Left hindlimb (tissue), 1 donor: Measurements from ENCODE around the gene NUDT9.
A peak's percentile ranks its signal among the peaks of the same experiment; 100 is the strongest.
"Not testable (repeated sequence)": the region's sequence is repeated elsewhere in the genome, so short reads cannot be mapped to it uniquely, and the experiment has no call there.

Source experiments
- DNase-seq: peaks from one replicate; pipeline ENCODE4 v3.0.0-alpha.2; 2018

NUDT9 gene

GRCh38 chr4:87422104-87423052 is at the start of gene NUDT9:
Gene NUDT9 (plus strand): TSS chr4:87422573. CDS start chr4:87422906, 333 bp downstream.
- DNase-seq = peak; percentile 96

- no peak for DNase-seq
Measured at GRCh38 chr4:87375719-87376291, 46.6 kb upstream of the NUDT9 start.

DNA sequence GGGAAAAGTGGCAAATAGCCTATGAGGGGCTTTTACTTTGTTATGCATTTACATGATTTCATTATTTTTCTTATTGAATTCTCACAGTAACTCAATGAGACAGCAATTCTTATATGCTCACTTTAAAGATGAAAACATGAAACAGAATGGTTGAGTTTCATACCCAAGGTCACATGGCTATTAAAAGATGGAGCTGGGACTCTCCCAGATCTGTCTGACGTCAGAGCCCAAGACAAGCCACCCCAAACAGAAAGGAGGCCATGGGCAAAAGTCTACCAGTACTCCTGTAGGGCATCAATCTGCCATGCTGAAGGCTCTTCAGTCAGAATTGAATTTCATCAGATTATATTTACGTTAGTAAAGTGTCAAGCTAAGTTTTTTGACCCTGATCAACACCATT is 44.6 kb upstream of the NUDT9 start:
- no peak for DNase-seq

DNA sequence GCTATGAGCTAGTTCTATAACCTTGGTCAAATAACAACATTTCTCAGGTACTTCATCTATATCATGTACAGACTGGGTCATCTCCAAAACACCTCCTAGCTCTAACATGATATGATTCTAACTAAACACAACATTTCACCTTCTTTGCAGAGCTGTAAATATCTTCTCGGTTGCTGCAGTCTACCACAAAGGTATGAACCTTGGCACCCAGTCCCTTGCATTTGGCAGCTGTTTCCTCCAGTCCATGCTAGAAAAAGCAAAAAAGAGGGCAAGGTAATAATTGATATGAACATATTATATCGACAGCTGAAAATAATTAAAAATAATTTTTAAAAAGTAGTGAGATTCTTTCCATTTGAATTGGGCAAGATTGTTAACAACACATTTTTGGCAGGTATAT is 40.3 kb upstream of the NUDT9 start:
- DNase-seq = no peak

- DNase-seq = no peak
Measured at GRCh38 chr4:87382931-87383330, 39.4 kb upstream of the NUDT9 start.

- not testable (repeated sequence) for DNase-seq
Measured at GRCh38 chr4:87384466-87385132, 37.8 kb upstream of the NUDT9 start.

DNA sequence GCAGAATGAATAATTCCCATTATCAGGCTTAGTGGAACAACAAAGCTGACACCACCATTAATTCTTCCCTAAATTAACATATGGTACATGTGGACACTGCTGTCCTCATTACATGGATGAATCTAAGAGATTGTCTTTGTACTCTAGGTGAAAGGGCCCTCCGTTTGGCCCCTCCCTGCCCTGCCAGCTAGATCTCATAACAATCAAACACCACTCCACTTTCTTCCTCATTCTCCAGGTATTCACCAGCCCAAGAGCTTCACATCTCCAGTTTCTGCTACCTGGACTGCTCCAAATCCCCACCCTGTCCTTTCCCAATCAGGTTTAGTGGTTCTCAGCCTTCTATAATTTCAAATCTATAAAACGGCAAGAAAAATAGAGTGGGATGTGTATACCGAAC is 35.1 kb upstream of the NUDT9 start:
- no peak for DNase-seq

DNA sequence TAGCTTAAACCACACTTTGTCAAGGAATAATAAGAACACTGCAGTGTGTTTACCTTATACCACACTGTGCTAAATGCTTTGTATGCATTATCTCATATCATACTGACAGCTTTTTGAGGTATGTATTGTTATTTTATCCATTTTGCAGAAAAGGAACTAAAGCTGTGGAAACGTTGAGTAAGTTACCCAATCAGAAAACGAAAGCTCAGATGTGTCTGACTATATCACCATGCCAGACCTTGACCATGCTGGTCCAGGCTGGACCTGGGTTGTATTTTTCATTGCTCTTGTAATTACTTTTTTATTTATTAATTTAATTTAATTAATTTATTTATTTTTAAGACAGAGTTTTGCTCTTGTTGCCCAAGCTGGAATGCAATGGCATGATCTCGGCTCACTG is 33.5 kb upstream of the NUDT9 start:
- DNase-seq = no peak

- not testable (repeated sequence) for DNase-seq
Measured at GRCh38 chr4:87390055-87390454, 32.3 kb upstream of the NUDT9 start.

DNA sequence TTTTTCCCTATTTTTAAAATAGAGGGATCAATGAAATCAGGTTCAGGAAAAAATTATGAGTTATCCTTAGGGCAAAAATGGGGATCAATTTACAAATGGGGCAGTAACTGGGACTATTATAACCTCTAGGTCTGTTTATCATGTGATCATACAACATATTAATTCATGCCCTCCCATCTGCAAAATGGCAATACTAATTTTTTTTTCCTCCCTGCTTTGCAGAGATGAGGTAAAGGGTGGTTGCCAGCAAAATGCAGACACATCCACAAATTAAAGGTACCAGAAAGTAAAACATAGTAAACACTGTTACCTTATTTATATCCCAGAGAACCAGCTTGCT is 31.9 kb upstream of the NUDT9 start:
- no peak for DNase-seq

DNA sequence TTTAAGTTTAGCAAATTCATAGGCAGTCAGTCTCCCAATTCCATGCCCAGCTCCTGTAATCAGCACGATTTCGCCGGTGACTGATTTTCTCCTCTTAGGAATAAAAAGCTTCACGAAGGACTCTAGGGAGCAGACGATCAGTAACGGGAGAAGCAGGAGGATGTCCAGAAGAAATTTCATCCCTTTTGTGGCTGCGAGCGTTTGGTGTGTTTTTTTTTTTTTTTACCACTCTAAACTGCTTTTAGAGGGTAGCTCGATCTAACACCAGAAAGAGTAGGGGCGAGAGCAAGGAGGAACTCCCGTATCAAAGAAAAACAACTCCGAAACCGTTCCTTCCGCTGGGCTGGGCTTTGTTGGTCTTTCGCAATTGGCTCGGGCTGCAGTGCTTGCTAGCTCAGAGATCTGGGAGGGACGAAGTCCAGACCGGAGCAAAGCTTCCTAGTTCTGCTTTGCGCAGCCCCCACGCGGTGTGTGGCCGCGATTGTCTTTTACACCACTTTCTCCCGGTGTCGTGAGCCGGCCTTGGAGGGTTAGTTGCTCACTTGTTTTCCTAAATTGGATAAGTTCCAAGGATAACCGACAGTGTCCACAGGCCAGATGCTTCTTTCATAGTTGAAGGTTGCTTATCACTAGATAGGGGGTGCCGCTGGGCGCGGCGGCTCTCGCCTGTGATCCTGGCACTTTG is 31.3 kb upstream of the NUDT9 start, which contains the start of gene HSD17B11:
Gene HSD17B11 (minus strand): TSS at position 298 of the 685 bp plus-strand sequence. CDS start 118 bp downstream, at position 180.
- DNase-seq = peak; percentile 90

GRCh38 chr4:87391576-87392054 is 30.8 kb upstream of the NUDT9 start:
- no peak for DNase-seq

DNA sequence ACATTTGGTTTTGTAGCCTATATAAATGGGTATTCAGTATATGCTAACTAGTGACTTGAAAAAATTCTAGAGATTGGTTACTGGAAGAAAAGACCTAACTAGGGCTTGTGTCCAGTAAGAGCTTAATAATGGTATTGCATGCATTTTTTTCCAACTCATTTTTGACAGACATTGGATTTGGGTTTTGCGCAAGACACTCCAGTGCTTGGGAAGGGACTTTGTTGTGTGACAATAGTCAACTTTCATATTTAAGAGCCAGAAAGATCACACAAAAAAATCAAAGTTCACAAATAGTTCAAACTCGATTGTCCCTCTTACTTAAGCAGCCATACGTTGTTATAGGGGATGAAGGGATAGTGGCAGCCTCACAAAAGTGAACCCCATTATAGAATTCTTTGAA is 30.2 kb upstream of the NUDT9 start:
- DNase-seq = no peak

- DNase-seq = not testable (repeated sequence)
Measured at GRCh38 chr4:87395073-87395472, 27.3 kb upstream of the NUDT9 start.

- DNase-seq = not testable (repeated sequence)
Measured at GRCh38 chr4:87395851-87396250, 26.5 kb upstream of the NUDT9 start.

DNA sequence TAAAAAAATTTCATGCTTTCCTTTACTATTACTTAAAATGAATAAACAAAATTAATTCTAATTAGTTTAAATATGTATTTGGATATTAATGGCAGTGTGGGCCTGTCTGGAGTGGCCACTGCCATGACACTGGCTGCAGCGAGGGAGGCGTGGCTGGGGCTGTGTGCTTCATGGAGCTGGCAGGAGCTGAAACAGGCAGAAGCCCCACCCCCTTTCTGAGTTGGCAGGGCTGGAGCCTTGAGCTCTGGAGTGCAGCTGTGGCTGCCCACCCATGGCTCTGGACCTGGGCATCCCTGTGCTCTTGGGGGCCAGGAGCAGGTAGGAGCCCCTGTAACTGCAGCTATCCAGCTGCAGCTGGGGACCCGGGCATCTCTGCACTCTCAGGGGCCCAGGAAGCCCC is 23.2 kb upstream of the NUDT9 start:
- no peak for DNase-seq

- no peak for DNase-seq
Measured at GRCh38 chr4:87399954-87400353, 22.4 kb upstream of the NUDT9 start.

DNA sequence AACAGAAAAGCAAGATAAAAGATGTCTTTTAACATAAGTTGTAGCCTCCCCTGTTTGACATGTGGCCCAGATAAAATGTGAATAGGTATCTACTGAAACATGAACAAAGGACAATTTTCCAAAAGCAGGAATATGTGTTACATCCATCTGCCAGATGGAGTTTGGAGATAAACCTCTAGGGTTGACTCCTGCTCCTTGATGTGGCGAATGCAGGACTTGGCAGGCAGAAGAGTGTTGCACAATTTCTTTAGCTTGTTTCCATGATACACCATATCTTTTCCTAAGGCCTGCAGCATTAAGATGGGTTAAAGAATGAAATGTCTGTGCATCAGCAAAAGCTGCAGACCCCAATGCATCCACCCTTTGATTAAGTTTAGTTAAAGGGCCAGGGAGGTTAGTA is 18.6 kb upstream of the NUDT9 start:
- not testable (repeated sequence) for DNase-seq

DNA sequence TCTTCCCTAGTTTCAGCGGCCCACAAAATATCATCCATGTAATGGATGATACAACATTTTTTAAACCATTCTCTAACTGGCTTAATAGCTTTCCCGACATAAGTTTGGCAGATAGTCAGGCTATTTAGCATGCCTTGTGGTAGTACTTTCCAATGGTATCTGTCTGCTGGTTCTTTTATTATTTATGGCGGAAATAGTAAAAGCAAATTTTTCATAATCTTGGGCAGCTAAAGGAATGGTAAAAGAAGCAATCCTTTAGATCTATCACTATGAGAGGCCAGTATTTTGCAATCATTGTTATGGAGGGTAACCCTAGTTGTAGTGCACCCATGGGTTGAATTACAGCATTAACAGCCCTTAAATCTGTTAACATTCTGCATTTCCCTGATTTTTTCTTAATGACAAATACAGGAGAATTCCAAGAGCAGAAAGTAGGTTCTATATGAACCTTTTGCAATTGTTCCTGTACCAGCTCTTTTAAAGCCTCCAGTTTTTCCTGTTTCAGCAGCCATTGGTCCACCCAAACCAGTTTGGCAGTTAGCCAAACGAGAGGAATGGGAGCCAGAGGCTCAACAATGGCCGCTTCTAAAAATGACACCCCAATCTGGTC is 17.1 kb upstream of the NUDT9 start:
- no peak for DNase-seq

- DNase-seq = no peak
Measured at GRCh38 chr4:87406462-87406861, 15.9 kb upstream of the NUDT9 start.

GRCh38 chr4:87406902-87407301 is 15.5 kb upstream of the NUDT9 start:
- not testable (repeated sequence) for DNase-seq

GRCh38 chr4:87409420-87409939 is 12.9 kb upstream of the NUDT9 start:
- no peak for DNase-seq
